ENCODE data around the gene RXFP2. TPM values are rescaled to one million over a fixed set of nuclear protein-coding genes. Genes with fewer than 3 reads are reported as not detected.

RXFP2 gene
- total RNA-seq, 1 donor from 2014 or later: not detected

DNA sequence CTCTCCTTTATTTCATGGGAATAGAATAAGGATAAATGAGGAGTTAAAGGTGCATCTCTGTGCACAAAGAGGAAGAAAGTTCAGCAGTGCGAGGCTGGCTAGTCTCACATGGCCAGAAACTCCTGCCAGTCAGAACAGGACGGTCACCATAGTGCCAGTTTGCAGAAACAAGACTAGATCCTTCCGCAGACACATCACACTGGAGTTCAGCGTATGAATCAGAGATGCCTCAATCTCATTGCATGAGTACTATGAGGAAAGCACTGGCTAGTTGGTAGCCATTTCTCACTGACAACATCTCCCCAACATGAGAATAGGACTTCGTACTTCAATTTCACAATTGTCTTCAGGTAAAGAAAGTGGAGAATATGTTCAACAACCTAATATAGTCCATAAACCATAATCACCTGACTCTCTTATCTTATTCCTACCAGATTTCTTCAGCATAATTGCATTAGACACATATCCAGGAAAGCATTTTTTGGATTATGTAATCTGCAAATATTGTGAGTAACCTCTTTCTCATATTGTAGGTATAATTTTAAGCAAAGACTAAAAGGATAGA, 34.9 kb downstream of the RXFP2 start:
- no peak overlapping the region for H3K4me3 Mint-ChIP-seq
- H3K36me3 Mint-ChIP-seq: no peaks in the 10 kb centered on the region
- Histone ChIP-seq H3K4me3 (no peak overlapping the region), H3K4me2 (no peak overlapping the region), H4K20me1 (ENCODE audit: low read depth) (no peaks in the 10 kb centered on the region), H3K9ac (no peak overlapping the region), H3F3A (ENCODE audit: low read depth) (no peaks in the 10 kb centered on the region), H2AFZ (replicated peaks) (no peak overlapping the region), H3K4me1 (no peaks in the 10 kb centered on the region), H3K79me2 (ENCODE audit: low read depth) (no peaks in the 10 kb centered on the region), H3K36me3 (no peaks in the 10 kb centered on the region), H3K27ac (no peak overlapping the region), H3K9me3 (ENCODE audit: low read depth) (no peaks in the 10 kb centered on the region), H3K27me3 (no peaks in the 10 kb centered on the region)
- H3K27ac Mint-ChIP-seq: no peak overlapping the region
- no peaks in the 10 kb centered on the region for H3K9me3 Mint-ChIP-seq
- no peaks in the 10 kb centered on the region for H3K4me1 Mint-ChIP-seq
- no peak for DNase-seq (ENCODE audit: low spot score)
- TF ChIP-seq, protein P1, sequence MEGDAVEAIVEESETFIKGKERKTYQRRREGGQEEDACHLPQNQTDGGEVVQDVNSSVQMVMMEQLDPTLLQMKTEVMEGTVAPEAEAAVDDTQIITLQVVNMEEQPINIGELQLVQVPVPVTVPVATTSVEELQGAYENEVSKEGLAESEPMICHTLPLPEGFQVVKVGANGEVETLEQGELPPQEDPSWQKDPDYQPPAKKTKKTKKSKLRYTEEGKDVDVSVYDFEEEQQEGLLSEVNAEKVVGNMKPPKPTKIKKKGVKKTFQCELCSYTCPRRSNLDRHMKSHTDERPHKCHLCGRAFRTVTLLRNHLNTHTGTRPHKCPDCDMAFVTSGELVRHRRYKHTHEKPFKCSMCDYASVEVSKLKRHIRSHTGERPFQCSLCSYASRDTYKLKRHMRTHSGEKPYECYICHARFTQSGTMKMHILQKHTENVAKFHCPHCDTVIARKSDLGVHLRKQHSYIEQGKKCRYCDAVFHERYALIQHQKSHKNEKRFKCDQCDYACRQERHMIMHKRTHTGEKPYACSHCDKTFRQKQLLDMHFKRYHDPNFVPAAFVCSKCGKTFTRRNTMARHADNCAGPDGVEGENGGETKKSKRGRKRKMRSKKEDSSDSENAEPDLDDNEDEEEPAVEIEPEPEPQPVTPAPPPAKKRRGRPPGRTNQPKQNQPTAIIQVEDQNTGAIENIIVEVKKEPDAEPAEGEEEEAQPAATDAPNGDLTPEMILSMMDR (IDR thresholded peaks at IDR 0.05): no peak
- TF ChIP-seq EZH2 (IDR thresholded peaks at IDR 0.05): no peak
- TF ChIP-seq EZH2phosphoT487 (IDR thresholded peaks at IDR 0.05): no peak
- H3K27me3 Mint-ChIP-seq (ENCODE audit: insufficient read depth, low read depth): no peaks in the 10 kb centered on the region

DNA sequence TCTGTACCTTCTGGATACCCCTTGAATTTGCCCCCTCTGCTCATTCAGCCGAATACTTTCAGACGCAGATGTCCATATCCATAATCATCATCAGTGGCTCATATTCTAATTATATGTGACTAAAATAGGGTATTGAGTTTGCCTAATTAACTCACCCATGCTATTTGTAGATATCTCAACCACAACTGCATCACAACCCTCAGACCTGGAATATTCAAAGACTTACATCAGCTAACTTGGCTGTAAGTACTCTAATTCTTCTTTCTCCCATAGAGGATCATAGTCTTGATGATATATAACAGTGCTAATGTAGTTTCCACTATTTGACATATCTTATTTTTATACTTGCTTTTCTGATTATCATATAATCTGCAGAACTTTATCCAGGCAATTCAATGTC, 35.8 kb downstream of the RXFP2 start:
- no peak overlapping the region for H3K4me3 ChIP-seq
- no peak overlapping the region for H3K27ac ChIP-seq
- H3K4me3 Mint-ChIP-seq: no peak overlapping the region
- DNase-seq (ENCODE audit: low spot score): no peak
- no peaks in the 10 kb centered on the region for H3K9me3 Mint-ChIP-seq
- no peaks in the 10 kb centered on the region for H3K36me3 Mint-ChIP-seq
- no peaks in the 10 kb centered on the region for H3K4me1 Mint-ChIP-seq
- H3K9ac ChIP-seq: no peak overlapping the region
- no peaks in the 10 kb centered on the region for H3K36me3 ChIP-seq
- H3K4me1 ChIP-seq: no peaks in the 10 kb centered on the region
- H4K20me1 ChIP-seq (ENCODE audit: low read depth): no peaks in the 10 kb centered on the region
- H3K27me3 ChIP-seq: no peaks in the 10 kb centered on the region
- no peaks in the 10 kb centered on the region for H3K27me3 Mint-ChIP-seq (ENCODE audit: insufficient read depth, low read depth)
- no peaks in the 10 kb centered on the region for H3K9me3 ChIP-seq (ENCODE audit: low read depth)
- TF ChIP-seq, protein P1 (IDR thresholded peaks at IDR 0.05): no peak
- TF ChIP-seq EZH2phosphoT487 (IDR thresholded peaks at IDR 0.05): no peak
- TF ChIP-seq EZH2 (IDR thresholded peaks at IDR 0.05): no peak
- no peaks in the 10 kb centered on the region for H3K79me2 ChIP-seq (ENCODE audit: low read depth)
- no peak overlapping the region for H3K27ac Mint-ChIP-seq
- H3F3A ChIP-seq (ENCODE audit: low read depth): no peaks in the 10 kb centered on the region
- H2AFZ ChIP-seq (replicated peaks): no peak overlapping the region
- no peak overlapping the region for H3K4me2 ChIP-seq

DNA sequence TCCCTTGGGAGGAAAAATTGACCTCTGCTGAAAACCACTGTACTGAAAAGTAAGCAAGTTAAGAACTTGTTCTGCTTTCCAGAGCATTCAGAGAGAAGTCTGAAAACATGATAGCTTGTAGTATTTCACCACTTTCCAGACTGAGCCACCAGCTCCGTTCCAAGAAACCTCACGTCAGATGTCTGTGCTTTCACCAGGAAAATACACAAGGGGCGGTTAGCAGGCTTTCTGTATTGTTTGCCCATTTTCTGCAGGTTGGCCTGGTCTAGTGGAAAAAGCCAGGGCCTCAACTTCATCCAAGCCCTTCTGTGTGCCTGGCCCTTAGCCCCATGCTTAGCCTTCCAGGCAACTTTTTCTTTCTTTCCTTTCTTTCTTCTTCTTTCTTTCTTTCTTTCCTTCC, 36.4 kb downstream of the RXFP2 start:
- Mint-ChIP-seq H3K27me3 (ENCODE audit: insufficient read depth, low read depth) (no peaks in the 10 kb centered on the region), H3K27ac (no peak overlapping the region), H3K9me3 (no peaks in the 10 kb centered on the region), H3K36me3 (no peaks in the 10 kb centered on the region), H3K4me3 (no peak overlapping the region), H3K4me1 (no peaks in the 10 kb centered on the region)
- peak overlapping the region; percentile 34 for H2AFZ ChIP-seq (replicated peaks)
- no peaks in the 10 kb centered on the region for H3K4me1 ChIP-seq
- H3K27ac ChIP-seq: no peak overlapping the region
- TF ChIP-seq, protein P1 (IDR thresholded peaks at IDR 0.05): no peak
- TF ChIP-seq EZH2 (IDR thresholded peaks at IDR 0.05) (no peak), EZH2phosphoT487 (IDR thresholded peaks at IDR 0.05) (no peak)
- no peaks in the 10 kb centered on the region for H3K27me3 ChIP-seq
- no peak for DNase-seq (ENCODE audit: low spot score)
- H3K79me2 ChIP-seq (ENCODE audit: low read depth): no peaks in the 10 kb centered on the region
- H3F3A ChIP-seq (ENCODE audit: low read depth): no peaks in the 10 kb centered on the region
- no peak overlapping the region for H3K9ac ChIP-seq
- H3K4me3 ChIP-seq: no peak overlapping the region
- no peaks in the 10 kb centered on the region for H3K9me3 ChIP-seq (ENCODE audit: low read depth)
- H3K36me3 ChIP-seq: no peaks in the 10 kb centered on the region
- no peaks in the 10 kb centered on the region for H4K20me1 ChIP-seq (ENCODE audit: low read depth)
- no peak overlapping the region for H3K4me2 ChIP-seq
